Measurements from ENCODE around the gene NLRP3.

Gene NLRP3

DNA sequence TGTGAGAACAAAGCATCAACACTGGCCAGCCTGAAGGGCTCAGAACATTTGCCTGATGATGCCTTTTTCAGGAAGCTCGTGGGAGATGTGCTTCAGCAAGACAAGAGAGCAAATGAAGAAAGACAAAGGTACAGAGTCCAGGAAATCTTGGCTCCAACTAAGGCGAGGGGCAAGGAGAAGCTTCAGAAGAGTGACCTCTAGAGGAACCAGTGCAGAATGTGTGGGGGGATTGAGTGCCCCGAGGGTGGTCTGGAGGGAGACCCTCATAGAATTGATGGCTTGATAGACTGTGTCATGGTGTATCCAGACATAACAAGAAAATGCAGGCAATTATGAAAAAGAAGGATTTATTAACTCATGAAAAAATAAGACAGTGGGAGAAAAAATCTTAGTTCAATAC, 15.3 kb upstream of the NLRP3 start:
- H3K4me3 ChIP-seq (ENCODE audit: low read length): no peak overlapping the region
- TF ChIP-seq, protein P1, sequence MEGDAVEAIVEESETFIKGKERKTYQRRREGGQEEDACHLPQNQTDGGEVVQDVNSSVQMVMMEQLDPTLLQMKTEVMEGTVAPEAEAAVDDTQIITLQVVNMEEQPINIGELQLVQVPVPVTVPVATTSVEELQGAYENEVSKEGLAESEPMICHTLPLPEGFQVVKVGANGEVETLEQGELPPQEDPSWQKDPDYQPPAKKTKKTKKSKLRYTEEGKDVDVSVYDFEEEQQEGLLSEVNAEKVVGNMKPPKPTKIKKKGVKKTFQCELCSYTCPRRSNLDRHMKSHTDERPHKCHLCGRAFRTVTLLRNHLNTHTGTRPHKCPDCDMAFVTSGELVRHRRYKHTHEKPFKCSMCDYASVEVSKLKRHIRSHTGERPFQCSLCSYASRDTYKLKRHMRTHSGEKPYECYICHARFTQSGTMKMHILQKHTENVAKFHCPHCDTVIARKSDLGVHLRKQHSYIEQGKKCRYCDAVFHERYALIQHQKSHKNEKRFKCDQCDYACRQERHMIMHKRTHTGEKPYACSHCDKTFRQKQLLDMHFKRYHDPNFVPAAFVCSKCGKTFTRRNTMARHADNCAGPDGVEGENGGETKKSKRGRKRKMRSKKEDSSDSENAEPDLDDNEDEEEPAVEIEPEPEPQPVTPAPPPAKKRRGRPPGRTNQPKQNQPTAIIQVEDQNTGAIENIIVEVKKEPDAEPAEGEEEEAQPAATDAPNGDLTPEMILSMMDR (conservative IDR thresholded peaks at IDR 0.05; ENCODE audit: low read depth, low read length): no peak
- no peak for DNase-seq (ENCODE audit: low read depth)

DNA sequence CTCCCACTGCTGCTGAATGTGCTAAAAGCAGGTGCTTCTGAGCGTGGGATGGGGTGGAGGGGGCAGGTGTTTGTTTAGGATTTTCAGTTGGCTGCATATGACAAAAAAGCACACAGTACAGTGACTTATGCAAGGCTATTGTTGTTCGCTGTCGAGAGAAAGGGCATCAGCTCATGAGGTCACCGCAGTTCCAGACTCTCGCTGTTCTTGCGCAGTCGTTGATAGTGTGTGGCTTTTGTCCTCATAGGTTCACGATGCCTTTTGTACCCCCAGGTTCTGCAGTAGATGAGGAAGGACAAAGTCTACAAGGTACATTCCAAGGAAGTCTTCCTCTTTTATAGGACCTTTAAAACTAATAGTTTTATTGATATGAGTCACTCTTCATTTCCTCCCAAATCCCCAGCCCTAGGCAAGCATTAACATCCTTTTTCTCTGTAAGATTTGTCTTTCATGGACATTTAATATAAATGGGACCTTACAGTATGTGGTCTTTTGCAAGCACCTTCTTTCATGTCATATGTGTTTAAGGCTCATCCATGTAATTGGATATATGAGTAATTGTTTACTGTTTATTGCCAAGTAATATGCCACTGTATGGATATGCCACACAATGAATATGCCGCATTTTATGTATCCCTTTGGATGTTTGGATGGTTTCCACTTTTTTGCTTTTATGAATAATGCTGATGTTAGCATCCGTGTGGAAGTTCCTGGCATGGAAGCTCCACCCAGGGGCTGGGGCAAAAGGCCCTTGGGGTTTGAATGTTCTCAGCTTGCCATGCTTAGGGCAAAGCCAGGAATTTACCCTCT, 14.5 kb upstream of the NLRP3 start:
- TF ChIP-seq, protein P1 (conservative IDR thresholded peaks at IDR 0.05; ENCODE audit: low read depth, low read length): no peak
- DNase-seq (ENCODE audit: low read depth): no peak
- no peak overlapping the region for H3K4me3 ChIP-seq (ENCODE audit: low read length)

DNA sequence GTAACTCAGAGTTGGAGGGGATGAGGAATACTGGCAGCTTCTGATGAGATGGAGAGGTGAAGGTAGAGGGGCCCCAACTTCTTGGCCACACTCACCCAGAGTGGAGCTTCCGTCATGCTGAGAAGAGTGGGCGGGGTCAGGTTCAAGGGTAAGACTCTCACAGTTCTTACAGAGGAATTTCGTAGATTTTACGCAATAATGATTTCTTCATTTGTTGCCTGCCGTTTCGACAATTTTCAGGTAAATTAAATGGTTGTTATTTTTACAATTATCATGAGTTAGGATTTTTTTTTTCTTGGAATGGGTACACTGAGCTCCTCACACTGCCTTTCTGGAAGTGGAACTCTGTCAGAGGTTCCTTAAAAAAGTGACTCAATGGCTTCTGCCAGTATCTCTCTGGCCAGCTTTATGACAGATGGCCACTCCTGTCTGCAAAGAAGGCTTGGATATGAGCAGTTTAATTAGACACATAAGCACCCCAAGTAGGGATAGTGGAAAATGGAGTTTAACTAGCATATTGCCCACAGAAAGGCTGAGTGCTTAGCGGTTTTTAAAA, 13.8 kb upstream of the NLRP3 start:
- TF ChIP-seq, protein P1 (conservative IDR thresholded peaks at IDR 0.05; ENCODE audit: low read depth, low read length): no peak
- H3K4me3 ChIP-seq (ENCODE audit: low read length): no peak overlapping the region
- no peak for DNase-seq (ENCODE audit: low read depth)

DNA sequence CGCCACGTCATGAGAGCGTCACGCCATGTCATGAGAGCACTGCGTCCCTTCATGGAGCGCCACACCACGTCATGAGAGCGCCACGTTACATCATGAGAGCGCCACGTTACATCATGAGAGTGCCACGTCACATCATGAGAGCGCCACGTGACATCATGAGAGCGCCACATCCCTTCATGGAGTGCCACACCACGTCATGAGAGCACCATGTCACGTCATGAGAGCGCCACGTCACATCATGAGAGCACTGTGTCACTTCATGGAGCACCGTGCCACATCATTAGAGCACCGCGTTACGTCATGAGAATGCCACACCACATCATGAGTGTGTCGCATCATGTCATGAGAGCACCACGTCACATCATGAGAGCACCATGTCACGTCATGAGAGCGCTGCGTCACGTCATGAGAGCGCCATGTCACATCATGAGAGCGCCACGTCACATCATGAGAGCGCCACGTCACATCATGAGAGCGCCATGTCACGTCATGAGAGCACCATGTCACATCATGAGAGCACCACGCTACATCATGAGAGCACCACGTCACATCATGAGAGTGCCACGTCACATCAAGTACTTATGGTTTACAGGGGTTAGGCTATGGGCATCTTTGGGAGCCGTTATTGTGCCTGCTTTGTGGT, 9.8 kb upstream of the NLRP3 start:
- TF ChIP-seq, protein P1 (conservative IDR thresholded peaks at IDR 0.05; ENCODE audit: low read depth, low read length): no peak
- DNase-seq (ENCODE audit: low read depth): no peak
- H3K4me3 ChIP-seq (ENCODE audit: low read length): no peak overlapping the region

DNA sequence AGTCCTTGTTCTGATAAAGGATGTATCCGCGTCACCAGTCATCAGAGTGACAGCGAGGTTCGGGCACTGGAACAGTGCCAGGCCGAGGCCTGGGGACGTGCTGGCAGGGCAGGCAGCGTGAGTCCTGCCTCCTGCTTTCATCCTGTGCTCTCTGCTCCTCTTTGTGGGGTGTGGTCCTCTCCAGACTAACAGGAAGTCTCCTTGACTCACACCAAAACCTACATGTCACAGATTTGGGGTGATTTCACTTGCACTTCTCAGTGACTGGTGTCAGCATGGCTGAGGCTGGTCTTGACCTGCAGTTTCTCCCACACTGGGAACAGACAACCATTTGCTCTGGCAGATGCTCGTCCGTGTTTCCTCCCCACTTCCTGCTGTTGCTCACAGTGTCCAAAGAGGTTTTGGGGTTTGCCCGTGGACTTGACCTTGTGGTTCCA, 8.8 kb upstream of the NLRP3 start:
- H3K4me3 ChIP-seq (ENCODE audit: low read length): no peak overlapping the region
- no peak for DNase-seq (ENCODE audit: low read depth)
- TF ChIP-seq, protein P1 (conservative IDR thresholded peaks at IDR 0.05; ENCODE audit: low read depth, low read length): no peak

DNA sequence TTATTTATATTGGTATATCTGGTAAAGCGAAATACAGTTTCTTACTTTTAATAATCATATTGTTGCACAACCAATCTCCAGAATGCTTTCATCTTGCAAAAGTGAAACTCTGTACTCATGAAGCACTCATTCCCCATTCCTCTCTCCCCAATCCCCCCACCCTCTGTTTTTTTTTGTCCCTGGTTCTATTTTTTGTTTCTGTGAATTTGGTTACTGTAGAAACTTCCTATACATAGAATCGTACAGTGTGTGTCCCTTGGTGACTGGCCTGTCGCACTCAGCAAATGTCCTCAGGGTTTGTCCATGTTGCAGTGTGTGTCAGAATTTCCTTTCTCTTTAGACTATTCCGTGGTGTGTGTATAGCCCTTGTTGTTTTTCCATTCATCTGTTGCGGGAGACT, 7.9 kb upstream of the NLRP3 start:
- DNase-seq (ENCODE audit: low read depth): no peak
- H3K4me3 ChIP-seq (ENCODE audit: low read length): no peak overlapping the region
- TF ChIP-seq, protein P1 (conservative IDR thresholded peaks at IDR 0.05; ENCODE audit: low read depth, low read length): no peak

All from retinal pigment epithelial cell (primary cell).